A549 (cell line): Measurements from ENCODE around the gene KCNN2.

ENCODE experiments used
- BHLHE40 ChIP-seq: IDR thresholded peaks from 2 replicates; pipeline ENCODE4 v1.6.1; 2012; ENCODE audit warnings: low read depth, low read length, inconsistent platforms
- CBX2 ChIP-seq: fragments of 200-600 bp; sonication (generic); IDR thresholded peaks from 2 replicates; pipeline ENCODE4 v1.6.1; 2016; ENCODE audit warnings: low read depth, mild to moderate bottlenecking, borderline replicate concordance
- EP300 ChIP-seq, 2 experiments: fragments of >200 bp; sonication (Bioruptor Twin); formaldehyde crosslinking; IDR thresholded peaks; 2 replicates in 1 of 2; 3 replicates in 1 of 2; pipeline ENCODE4 v1.6.1; 2016 to 2017
- FOSL2 ChIP-seq, 2 experiments: fragments of 450-650 bp in 1 of 2; fragments of >200 bp in 1 of 2; sonication (Bioruptor Twin) in 1 of 2; formaldehyde crosslinking; IDR thresholded peaks; 2 replicates each; pipeline versions ENCODE4 v1.5.0 to v1.6.1; 2016 to 2020; ENCODE audit warnings: mild to moderate bottlenecking in 1 of 2, moderate library complexity in 1 of 2
- HOXB13 ChIP-seq: fragments of 250-450 bp; sonication (Bioruptor Pico); IDR thresholded peaks from 2 replicates; pipeline ENCODE4 v1.5.0; 2020; ENCODE audit warnings: low read depth, mild to moderate bottlenecking, moderate library complexity
- HOXB5 ChIP-seq: fragments of 250-450 bp; sonication (Bioruptor Pico); IDR thresholded peaks from 2 replicates; pipeline ENCODE4 v1.5.0; 2020; ENCODE audit warnings: mild to moderate bottlenecking, moderate library complexity
- KDM5A ChIP-seq: fragments of 200-600 bp; sonication (generic); IDR thresholded peaks from 2 replicates; pipeline ENCODE4 v1.6.1; 2016; ENCODE audit warnings: antibody characterized with exemption, mild to moderate bottlenecking
- MAFK ChIP-seq: fragments of 450-650 bp; IDR thresholded peaks from 2 replicates; pipeline ENCODE4 v1.6.1; 2014; ENCODE audit not compliant: partially characterized antibody
- POLR2A ChIP-seq: IDR thresholded peaks from 2 replicates; pipeline ENCODE4 v1.6.1; 2012; ENCODE audit warnings: mild to moderate bottlenecking, low read length
- RFX5 ChIP-seq: fragments of 450-650 bp; IDR thresholded peaks from 2 replicates; pipeline ENCODE4 v1.7.1; 2014; ENCODE audit warnings: antibody characterized with exemption, mild to moderate bottlenecking, moderate library complexity
- ZSCAN20 ChIP-seq: fragments of 250-450 bp; sonication (Bioruptor Pico); IDR thresholded peaks from 2 replicates; pipeline ENCODE4 v1.8.0; 2022; ENCODE audit warnings: mild to moderate bottlenecking, moderate library complexity
- TF ChIP-seq, protein P1 (sequence below): fragments of >200 bp; sonication (Bioruptor Twin); formaldehyde crosslinking; IDR thresholded peaks from 3 replicates; pipeline ENCODE4 v1.5.1; 2016
- TF ChIP-seq, protein P2 (sequence below): IDR thresholded peaks from 2 replicates; pipeline ENCODE4 v1.6.1; 2012
- TF ChIP-seq, protein P3 (sequence below): fragments of >200 bp; sonication (Bioruptor Twin); formaldehyde crosslinking; IDR thresholded peaks from 2 replicates; pipeline ENCODE4 v1.6.1; 2016

DNA sequence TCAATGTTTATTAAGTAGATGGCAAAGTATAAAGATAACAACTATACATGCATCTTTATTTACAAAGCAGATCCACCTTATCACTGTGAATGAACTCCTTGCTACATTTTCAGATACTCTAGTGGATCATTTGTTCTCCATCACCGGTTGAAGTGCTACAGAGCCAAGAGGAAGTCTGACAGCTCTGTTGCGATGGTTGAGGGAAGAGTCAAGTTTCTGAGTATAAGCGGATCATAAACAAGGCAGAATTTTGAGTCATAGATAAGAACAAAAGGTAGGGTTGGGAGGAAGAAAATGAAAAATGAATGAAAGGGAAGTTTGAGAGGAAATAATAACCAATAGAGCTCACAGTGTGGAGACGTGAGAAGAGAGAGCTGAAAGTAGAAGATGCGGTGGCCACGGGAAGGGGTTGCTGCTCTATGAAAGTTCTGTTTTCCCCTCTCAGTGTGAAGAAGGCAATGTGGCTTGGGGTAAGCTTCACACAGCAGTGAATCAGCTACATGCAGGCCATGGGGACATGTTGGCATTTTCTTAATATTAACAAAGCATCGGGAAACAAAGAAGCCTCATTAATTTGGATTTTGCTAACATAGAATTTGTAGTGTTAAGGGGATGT, 30.8 kb upstream of the KCNN2 start:
- TF ChIP-seq, protein P1, sequence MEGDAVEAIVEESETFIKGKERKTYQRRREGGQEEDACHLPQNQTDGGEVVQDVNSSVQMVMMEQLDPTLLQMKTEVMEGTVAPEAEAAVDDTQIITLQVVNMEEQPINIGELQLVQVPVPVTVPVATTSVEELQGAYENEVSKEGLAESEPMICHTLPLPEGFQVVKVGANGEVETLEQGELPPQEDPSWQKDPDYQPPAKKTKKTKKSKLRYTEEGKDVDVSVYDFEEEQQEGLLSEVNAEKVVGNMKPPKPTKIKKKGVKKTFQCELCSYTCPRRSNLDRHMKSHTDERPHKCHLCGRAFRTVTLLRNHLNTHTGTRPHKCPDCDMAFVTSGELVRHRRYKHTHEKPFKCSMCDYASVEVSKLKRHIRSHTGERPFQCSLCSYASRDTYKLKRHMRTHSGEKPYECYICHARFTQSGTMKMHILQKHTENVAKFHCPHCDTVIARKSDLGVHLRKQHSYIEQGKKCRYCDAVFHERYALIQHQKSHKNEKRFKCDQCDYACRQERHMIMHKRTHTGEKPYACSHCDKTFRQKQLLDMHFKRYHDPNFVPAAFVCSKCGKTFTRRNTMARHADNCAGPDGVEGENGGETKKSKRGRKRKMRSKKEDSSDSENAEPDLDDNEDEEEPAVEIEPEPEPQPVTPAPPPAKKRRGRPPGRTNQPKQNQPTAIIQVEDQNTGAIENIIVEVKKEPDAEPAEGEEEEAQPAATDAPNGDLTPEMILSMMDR = no peak
- TF ChIP-seq HOXB13 (CRISPR knock-in tag) (no peak), POLR2A (no peak), CBX2 (no peak), EP300 (IDR thresholded peaks at IDR 0.05) (no peak), ZSCAN20 (CRISPR knock-in tag) (no peak), BHLHE40 (no peak), HOXB5 (CRISPR knock-in tag) (no peak), MAFK (no peak), RFX5 (no peak), KDM5A (no peak), FOSL2 (IDR thresholded peaks at IDR 0.05) (no peak), FOSL2 (CRISPR knock-in tag; IDR thresholded peaks at IDR 0.05) (no peak)
- TF ChIP-seq, protein P2, sequence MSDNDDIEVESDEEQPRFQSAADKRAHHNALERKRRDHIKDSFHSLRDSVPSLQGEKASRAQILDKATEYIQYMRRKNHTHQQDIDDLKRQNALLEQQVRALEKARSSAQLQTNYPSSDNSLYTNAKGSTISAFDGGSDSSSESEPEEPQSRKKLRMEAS = no peak
- TF ChIP-seq, protein P3, sequence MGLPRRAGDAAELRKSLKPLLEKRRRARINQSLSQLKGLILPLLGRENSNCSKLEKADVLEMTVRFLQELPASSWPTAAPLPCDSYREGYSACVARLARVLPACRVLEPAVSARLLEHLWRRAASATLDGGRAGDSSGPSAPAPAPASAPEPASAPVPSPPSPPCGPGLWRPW = no peak
